ENCODE results near the gene GALNT14. TPM values are rescaled to one million over a fixed set of nuclear protein-coding genes. Genes with fewer than 3 reads are reported as not detected.

Gene GALNT14
- polyA plus RNA-seq, 1 donor, result 1.5 TPM

DNA sequence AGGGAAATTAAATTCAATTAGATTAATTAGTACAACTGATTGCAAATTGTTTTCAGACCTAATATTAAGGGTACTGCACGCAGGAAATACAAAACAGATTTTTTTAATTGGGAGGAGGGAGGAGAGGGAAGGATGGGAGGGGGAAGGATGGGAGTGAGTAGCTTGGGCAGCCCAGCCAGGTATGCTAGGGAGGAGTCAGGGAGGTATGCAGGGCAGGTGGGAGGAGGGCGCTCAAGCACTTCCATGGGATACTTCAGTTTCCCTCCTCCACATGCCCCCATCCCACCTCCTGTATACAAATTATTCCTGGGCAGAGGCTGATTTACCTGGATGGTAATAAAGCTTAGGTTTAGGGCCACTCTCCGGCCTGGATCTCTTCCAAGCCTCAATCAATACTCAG, 254.4 kb downstream of the GALNT14 start:
- no peak for DNase-seq

DNA sequence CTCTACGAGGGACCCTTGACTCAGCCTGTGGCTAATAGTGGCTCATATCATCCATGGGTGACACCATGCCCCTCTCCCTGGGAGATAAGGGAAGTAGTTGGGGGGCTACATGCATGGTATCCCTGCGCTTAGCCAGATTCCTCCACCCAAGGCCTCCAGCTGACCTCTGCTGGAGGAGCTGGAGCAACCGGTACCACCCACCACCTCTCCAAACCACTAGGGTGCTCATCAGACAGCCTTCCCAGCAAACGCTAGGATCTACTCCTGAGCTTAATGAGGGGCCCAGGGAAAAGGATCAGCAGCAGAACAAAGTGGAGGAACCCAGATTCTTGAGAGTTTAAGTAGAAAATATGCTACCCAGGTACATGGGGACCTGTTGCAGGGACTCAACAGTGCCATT, 255.1 kb downstream of the GALNT14 start:
- DNase-seq, result no peak

DNA sequence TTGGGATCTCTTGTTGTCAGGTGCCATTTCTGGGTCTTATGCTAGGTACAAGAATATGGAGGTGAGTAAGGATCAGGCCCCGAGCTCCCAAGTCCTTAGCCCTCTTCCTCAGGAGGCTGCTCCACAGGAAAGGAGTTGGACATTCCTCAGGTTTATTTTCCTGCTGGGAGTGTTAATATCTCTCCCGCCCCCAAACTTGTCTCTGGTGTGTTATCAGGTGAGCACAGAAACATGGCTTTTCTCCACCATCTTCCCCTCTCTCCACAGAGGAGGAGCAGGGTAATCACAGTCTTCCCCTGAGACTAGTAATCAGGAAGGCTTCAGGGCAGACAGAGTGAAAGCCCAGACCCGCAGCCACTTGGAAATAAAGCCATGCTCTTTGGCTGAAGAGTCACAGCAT, 257.7 kb downstream of the GALNT14 start:
- no peak for DNase-seq

DNA sequence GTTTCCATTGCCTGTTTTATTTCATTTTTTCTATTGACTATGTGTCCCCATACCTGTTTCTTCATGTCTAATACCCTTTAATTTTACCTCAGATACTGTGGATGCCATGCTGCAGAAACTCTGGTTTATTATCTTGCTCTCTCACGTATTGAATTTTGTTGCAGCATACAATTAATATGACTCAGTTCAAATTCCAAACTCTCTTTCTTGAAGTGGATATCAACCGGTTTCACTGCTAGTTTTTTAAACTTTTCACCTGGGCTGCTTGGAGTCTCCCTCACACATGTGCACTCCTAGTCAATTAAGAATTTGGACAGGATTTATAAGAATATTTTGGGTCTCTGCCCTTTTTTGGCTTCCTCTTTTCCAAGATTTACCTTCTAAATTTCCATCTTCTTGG, 260.4 kb downstream of the GALNT14 start:
- DNase-seq, result no peak

DNA sequence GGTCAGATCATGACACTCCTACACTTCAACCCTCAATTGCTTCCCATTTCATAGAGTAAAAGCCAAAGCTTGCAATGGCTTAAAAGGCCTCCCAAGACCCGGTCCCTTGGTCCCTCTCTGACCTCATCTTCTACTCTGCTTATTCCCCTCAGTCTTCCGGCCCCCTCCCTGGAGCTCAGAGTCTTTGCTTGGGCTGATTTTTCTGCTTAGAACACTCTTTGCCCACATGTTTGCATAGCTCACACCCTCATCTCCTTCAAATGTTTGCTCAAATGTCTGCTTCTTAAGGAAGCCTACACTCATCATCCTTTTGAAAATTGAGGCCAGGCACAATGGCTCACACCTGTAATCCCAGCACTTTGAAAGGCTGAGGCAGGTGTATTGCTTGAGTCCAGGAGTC, 265.4 kb downstream of the GALNT14 start:
- DNase-seq, result no peak

DNA sequence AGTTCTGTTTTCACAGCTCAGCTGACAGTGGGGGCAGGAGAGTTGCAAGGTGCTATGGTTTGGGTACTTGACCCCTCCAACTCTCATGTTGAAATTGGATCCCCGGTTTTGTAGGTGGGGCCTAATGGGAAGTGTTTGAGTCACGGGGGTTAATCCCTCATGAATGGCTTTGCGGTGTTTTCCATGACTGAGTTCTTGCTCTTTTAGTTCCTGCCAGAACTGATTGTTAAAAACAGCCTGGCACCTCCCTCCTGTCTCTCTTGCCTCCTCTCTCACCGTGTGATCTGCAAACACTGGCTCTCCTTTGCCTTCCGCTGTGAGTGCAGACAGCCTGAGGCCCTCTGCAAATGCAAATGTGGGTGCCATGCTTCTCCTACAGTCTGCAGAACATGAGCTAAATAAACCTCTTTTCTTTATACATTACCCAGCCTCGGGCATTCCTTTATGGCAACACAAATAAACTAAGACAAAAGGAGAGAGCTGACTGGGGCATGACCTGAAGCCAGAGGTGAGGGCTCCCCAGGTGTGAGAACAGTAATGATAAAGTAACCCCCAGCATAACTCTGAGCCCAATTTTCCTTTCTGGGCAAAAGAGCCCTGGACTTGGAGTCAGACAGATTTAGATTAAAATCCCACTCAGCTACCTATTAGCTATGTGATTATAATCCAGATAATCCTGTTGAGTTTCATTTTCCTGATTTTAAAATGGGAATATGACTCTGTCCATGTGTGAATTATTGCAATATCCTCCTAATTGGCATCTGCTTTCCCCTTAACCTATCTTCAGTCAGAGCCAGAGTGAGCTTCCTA, 266.1 kb downstream of the GALNT14 start:
- no peak for DNase-seq

DNA sequence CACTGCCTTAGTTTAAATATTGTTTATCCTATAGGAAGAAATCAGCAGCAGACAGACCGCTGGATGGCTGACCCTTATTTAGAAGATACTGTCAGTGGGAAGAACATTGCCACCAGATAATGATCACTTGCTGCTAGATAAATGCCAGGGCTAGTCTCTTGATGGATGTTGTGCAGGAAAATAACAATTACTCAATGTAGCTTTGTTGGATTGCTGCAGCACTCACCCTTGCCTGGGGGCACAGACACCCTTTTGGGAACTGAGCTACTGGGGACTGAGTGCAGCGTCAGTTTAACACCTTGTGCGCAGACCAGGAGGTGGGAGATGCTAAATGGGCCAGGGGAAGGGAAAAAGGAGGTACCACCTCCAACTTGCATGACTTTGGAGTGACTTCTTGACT, 266.8 kb downstream of the GALNT14 start:
- no peak for DNase-seq

DNA sequence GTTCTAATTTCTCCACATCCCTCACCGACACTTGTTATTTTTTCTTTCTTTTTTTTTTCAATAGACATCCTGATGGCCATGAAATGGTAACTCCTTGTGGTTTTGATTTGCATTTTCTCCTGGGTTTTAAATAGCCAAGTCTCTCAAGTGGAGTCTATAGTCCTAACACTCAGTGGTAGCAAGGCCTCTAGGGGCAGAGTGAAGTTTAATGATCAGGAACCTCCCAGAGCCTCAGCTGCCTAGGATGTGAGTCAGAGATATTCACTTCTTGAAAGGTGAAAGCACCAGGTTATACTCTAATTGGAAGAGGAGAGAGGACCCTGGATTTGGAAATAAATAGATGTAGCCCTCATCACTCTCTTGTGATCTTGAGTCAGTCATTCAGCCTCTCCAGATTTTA, 268.3 kb downstream of the GALNT14 start:
- DNase-seq, result no peak

DNA sequence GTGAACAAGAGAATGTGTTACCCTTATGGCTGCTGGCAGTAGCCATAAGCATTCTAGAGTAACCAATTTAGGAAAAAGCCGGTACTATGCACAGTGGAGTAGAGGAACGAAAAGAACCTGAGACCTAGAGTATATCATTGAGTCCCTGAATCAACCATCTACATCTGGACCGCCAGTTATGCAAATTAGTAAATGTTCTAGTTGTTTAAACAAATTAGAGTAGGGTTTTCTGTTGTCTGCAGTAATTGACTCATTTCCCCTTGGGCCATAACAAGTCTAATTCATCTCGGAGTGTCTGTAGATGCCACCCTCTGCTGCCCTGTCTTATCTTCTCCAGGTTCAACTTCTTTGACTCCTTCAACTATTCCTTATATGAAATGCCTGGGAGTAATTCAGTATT, 270.9 kb downstream of the GALNT14 start:
- DNase-seq, result no peak

DNA sequence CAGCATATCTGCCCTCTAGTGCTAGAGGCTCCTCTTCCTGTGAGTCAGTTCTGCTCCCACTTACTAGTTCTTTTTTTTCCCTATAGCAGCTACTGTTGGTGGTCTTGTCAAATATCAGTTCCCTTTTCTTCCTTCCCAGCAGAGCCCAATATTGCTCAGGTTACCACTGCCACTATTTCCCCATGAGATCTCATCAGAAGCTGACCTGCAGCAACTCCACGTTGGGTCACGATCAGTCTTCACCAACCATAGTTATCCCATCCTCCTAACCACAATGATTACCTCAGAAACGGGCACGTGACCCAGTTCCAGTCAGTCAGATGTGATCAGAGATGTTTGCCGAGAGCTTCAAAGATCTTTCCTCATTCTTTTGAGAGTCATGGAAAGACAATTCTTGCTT, 271.3 kb downstream of the GALNT14 start:
- no peak for DNase-seq

DNA sequence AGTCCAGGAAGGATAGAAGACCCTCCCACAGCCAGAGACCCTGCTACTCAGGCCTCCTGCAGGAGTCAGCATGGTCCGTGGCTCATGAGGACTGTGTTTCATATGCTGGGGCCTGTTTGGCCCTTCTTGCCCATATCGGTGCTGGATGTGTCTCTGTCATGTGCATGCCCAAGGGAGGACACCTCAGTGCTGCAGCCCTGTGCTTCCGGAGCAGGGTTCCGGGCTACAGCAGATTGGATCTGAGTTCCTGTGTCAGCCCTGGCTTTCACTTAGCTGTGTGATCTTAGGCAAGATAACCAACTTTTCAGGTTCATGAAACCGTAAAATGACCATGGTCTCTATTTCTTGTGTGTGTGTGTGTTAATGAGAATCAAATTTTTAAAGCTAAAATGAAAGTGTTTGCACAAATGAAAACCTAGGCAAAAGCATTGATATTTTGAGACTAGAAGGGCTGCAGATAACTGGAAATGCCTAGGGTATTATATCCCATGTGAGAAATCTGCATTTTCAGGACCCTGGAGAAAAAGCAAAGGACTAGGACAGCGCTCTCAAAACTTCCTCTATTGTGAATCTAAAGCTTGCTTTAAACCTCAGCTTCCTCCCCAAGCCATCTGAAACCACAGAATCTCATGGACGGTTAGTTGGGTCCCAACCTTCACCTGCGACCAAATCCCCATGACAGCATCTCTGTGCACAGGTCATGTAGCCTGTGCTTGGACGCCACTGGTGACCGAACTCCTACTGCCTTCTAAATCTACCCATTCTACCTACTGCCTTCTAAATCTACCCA, 272.2 kb downstream of the GALNT14 start:
- DNase-seq, result no peak

DNA sequence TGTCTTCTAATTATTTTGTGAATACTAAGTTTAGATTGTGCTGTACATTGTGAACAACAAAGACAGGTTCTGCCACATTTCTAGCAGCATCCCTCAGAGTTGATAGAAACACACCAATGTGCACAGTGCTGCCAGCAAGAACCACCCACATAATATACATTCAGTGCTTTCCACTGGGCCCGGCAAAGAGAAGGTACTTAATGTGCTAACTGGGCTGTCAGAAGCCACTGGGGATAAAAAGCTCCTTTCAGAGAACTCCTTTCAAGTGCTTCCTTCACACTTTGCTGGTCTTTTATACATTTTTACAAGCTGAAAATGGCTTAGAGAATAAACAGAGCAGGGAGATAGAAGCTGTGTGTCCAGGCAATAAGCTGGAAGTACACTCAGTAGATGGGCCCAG, 273.0 kb downstream of the GALNT14 start:
- DNase-seq, result no peak

DNA sequence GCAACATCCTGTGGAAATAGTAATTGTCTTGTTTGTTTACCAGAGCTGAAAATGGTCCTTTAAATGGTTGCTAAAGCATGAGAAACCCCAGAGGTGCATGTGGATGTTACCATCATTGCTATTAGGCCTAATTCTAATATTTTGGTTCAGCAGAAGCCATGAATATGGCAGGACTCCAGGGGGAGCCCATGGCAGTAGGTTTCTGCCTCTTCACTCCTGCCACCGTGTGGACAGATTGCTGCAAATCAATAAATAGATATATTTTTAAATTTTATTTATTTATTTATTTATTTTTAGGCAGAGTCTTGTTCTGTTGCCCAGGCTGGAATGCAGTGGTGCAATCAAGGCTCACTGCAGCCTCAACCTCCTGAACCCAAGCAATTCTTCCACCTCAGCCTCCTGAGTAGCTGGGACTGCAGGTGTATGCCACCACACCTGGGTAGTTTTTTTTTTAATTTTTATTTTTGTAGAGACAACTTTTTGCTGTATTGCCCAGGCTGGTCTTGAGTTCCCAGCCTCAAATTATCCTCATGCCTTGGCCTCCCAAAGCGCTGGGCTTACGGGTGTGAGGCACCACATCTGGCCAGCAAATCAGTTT, 276.1 kb downstream of the GALNT14 start:
- DNase-seq, result peak; percentile 66

DNA sequence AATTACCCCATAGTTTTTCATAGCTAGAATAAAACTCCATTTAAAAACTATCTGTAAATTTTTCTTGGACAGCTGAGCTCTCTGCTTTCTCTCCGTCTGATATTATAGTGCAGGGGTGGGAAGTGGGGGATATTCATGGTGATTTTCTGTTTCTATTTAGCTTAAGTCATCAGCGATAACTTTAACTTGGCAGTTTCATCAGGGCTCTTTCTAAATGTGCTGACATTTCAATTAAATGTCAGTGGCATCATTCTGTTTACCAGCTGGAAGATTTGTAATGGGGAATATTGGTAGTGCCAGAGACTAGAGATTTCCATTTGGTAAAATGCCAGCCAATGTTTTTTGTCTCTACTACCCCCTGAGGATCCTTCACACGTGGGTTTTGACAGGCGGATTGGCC, 277.5 kb downstream of the GALNT14 start:
- no peak for DNase-seq

Other genes with a start within 250 kb of the GALNT14 start
- gene CAPN14, start 79.1 kb upstream of the GALNT14 start, polyA plus RNA-seq (ENCODE audit: insufficient read length), result 0.09 TPM
- gene EHD3, start 95.7 kb upstream of the GALNT14 start, polyA plus RNA-seq (ENCODE audit: insufficient read length), result 3.6 TPM

All from hindlimb muscle (tissue), 1 donor.